Endothelial cell of umbilical vein (primary cell): ENCODE results near the gene ZBTB7C. TPM values are rescaled to one million over a fixed set of nuclear protein-coding genes. Genes with fewer than 3 reads are reported as not detected.

Source experiments
- BruUV-seq: library from RNA; stranded (reverse); fragments of 400-500 nt; replicated peaks from 2 replicates; lab custom pipeline; 2021; lab: Mats Ljungman, UMichigan
- CTCF ChIA-PET: fragments of 300-600, 350-600 bp; sonication (Branson Sonifier 250); formaldehyde crosslinking; loops from one replicate; lab custom pipeline; 2021; ENCODE audit warnings: antibody characterized with exemption, inconsistent platforms; lab: Charles Lee
- POLR2A ChIA-PET: fragments of 300-600, 350-600 bp; sonication (Branson Sonifier 250); formaldehyde crosslinking; loops from one replicate; lab custom pipeline; 2021; ENCODE audit warnings: antibody characterized with exemption, inconsistent platforms; lab: Charles Lee
- DNase-seq: peaks from one replicate; pipeline ENCODE4 v3.0.0-alpha.2; 2011; ENCODE audit warnings: low read depth, low spot score
- FAIRE-seq: peaks from 2 replicates; lab custom pipeline; 2011; peaks lifted over from hg19 to GRCh38; lab: Jason Lieb, UNC
- H2AFZ ChIP-seq: 2 replicates; pipeline ENCODE4 v1.6.0; 2012; ENCODE audit warnings: low read depth, low read length, control low read depth, inconsistent platforms
- H3K27ac ChIP-seq: 2 replicates; pipeline ENCODE4 v1.5.1; 2011; ENCODE audit warnings: low read depth, mild to moderate bottlenecking, control low read depth, low read length, moderate library complexity; ENCODE audit not compliant: insufficient read depth
- H3K27me3 ChIP-seq, 2 experiments: 2 replicates each; pipeline versions ENCODE4 v1.6.0 to v1.6.1; 2011; ENCODE audit warnings: low read length in 2 of 2, mixed read lengths in 1 of 2; ENCODE audit not compliant: control insufficient read depth in 2 of 2, insufficient read depth in 2 of 2
- H3K36me3 ChIP-seq, 2 experiments: 2 replicates in 1 of 2; 3 replicates in 1 of 2; pipeline ENCODE4 v1.5.1; 2011; ENCODE audit warnings: low read length in 2 of 2, mild to moderate bottlenecking in 1 of 2, moderate library complexity in 1 of 2; ENCODE audit not compliant: control insufficient read depth in 2 of 2, insufficient read depth in 2 of 2; ENCODE audit errors: extremely low read depth in 1 of 2
- H3K4me1 ChIP-seq: 3 replicates; pipeline ENCODE4 v1.5.1; 2011; ENCODE audit warnings: mild to moderate bottlenecking, low read length; ENCODE audit not compliant: control insufficient read depth, insufficient read depth; ENCODE audit errors: extremely low read depth
- H3K4me2 ChIP-seq: 2 replicates; pipeline ENCODE4 v1.6.1; 2011; ENCODE audit warnings: low read length, control low read depth, mixed read lengths; ENCODE audit not compliant: insufficient read depth
- H3K4me3 ChIP-seq, 3 experiments: fragments of 200-600 bp in 1 of 3; sonication (generic), shearing (Covaris generic) in 1 of 3; replicated peaks in 1 of 3; 2 replicates each; pipeline ENCODE4 v1.5.1; 2011 to 2016; ENCODE audit warnings: control low read depth in 3 of 3, low read length in 3 of 3, mild to moderate bottlenecking in 2 of 3, inconsistent platforms in 1 of 3, low read depth in 1 of 3, moderate library complexity in 1 of 3; ENCODE audit not compliant: insufficient read depth in 1 of 3
- H3K79me2 ChIP-seq: 2 replicates; pipeline ENCODE4 v1.6.0; 2012; ENCODE audit warnings: low read length, inconsistent platforms; ENCODE audit not compliant: control insufficient read depth, insufficient read depth
- H3K9ac ChIP-seq: replicated peaks from 2 replicates; pipeline ENCODE3; 2011; ENCODE audit warnings: low read length, control low read depth; ENCODE audit not compliant: insufficient read depth; ENCODE audit errors: extremely low read depth
- H3K9me1 ChIP-seq: replicated peaks from 3 replicates; pipeline ENCODE4 v1.6.0; 2011; ENCODE audit warnings: mild to moderate bottlenecking, low read length; ENCODE audit not compliant: control insufficient read depth, insufficient read depth; ENCODE audit errors: extremely low read depth
- H3K9me3 ChIP-seq: replicated peaks from 2 replicates; pipeline ENCODE4 v1.5.1; 2012; ENCODE audit warnings: low read length, inconsistent platforms; ENCODE audit not compliant: control insufficient read depth, insufficient read depth
- H4K20me1 ChIP-seq: replicated peaks from 2 replicates; pipeline ENCODE3; 2011; ENCODE audit warnings: mild to moderate bottlenecking, low read length; ENCODE audit not compliant: control insufficient read depth, insufficient read depth; ENCODE audit errors: extremely low read depth
- EZH2 ChIP-seq: IDR thresholded peaks from 2 replicates; pipeline ENCODE4 v1.6.1; 2012; ENCODE audit warnings: borderline replicate concordance, low read depth, mild to moderate bottlenecking, moderate library complexity, low read length, inconsistent platforms; ENCODE audit not compliant: severe bottlenecking
- FOS ChIP-seq: IDR thresholded peaks from 2 replicates; pipeline ENCODE4 v1.6.1; 2011; ENCODE audit warnings: mild to moderate bottlenecking, low read length, moderate library complexity, borderline replicate concordance; ENCODE audit not compliant: insufficient read depth
- GATA2 ChIP-seq: IDR thresholded peaks from 2 replicates; pipeline ENCODE4 v1.7.0; 2011; ENCODE audit warnings: low read depth, mild to moderate bottlenecking, moderate library complexity, mixed read lengths, low read length; ENCODE audit not compliant: insufficient read length, insufficient read depth
- JUN ChIP-seq: IDR thresholded peaks from 2 replicates; pipeline ENCODE4 v1.6.1; 2011; ENCODE audit warnings: borderline replicate concordance, low read depth; ENCODE audit not compliant: insufficient read length, insufficient read depth
- MYC ChIP-seq: IDR thresholded peaks from one replicate; pipeline ENCODE4 v1.6.1; 2011; ENCODE audit warnings: mild to moderate bottlenecking, low read depth, low read length
- POLR2A ChIP-seq: IDR thresholded peaks from 2 replicates; pipeline ENCODE4 v1.6.1; 2012; ENCODE audit warnings: low read depth, mild to moderate bottlenecking, control low read depth, low read length
- POLR2AphosphoS5 ChIP-seq: IDR thresholded peaks from 2 replicates; pipeline ENCODE4 v1.6.1; 2012; ENCODE audit warnings: low read depth, mild to moderate bottlenecking, control low read depth, low read length, moderate library complexity; ENCODE audit not compliant: insufficient read depth
- dilution Hi-C: fragments of 300-500 bp; cut with MboI; formaldehyde crosslinking; loops from one replicate; pipeline ENCODE4 v1.15.0; 2019; ENCODE audit warnings: low sequenced_read_pairs; ENCODE audit not compliant: extremely low pct_ligation_motif_present
- intact Hi-C: fragments of 100-400 bp; cut with micrococcal nuclease; formaldehyde crosslinking; loops from one replicate; pipeline ENCODE4 v1.10.0; 2022
- polyA plus RNA-seq, 4 experiments: library from polyadenylated mRNA; depleted of rRNA in 3 of 4; stranded (reverse) in 3 of 4; unstranded in 1 of 4; fragments of >200 nt; gene quantifications; 2 replicates each; pipeline versions ENCODE4 v1.2.1 to v1.2.3, GENCODE V29; 2011 to 2012; ENCODE audit warnings: missing spikeins in 1 of 4
- total RNA-seq: library from RNA; stranded (reverse); gene quantifications from 2 replicates; pipeline ENCODE4 v1.2.3, GENCODE V29; 2021
- TF ChIP-seq, protein P1 (sequence below), 2 donors: IDR thresholded peaks; 1 replicate in 1 of 2; 2 replicates in 1 of 2; pipeline ENCODE4 v1.5.1; 2011; ENCODE audit warnings: low read length in 2 of 2, mild to moderate bottlenecking in 2 of 2, moderate library complexity in 2 of 2, control low read depth in 1 of 2, inconsistent platforms in 1 of 2, low read depth in 1 of 2; ENCODE audit not compliant: insufficient read depth in 1 of 2; ENCODE audit errors: extremely low read depth in 1 of 2
- TF ChIP-seq, protein P2 (sequence below): IDR thresholded peaks from 2 replicates; pipeline ENCODE4 v1.6.1; 2011; ENCODE audit not compliant: insufficient read depth, insufficient read length

Gene ZBTB7C
- total and polyA plus RNA-seq, 2 donors (not counting 3 experiments of a cell fraction or from before 2014, with no cell fraction given) = not detected

DNA sequence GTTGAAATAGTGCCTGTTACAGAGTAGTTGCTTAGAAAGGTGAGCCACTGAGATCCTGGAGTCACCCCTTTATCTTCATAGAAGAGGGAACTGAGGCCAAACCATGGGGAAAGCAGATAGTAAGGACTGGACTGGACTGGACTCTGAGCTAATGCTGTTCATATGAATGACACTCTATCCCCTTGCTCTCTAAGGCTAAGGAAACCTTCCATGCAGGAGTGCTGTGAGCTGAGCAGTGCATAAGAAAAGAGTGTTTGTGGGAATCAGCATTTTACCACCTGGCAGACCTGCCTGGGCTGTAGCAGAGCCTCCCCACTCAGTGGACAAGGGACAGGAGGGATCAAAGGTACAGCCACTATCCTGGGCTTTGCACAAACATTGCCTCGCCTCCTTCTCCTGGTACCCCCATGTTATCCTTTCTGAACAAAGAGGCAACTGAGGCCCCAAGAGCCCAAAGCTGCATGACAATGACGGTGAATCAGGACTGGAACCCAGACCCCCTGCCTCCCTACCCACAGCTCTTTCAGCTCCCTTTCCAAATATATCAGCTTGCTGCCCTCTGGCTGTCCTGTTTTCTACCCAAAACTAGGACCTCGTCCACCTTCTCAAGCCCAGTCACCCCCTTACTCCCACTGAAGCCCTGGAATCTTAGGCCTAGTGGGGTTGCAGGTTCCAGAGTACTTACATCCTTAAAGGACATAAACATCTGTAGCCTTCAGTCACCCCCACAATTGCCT lies 227.9 kb downstream of the ZBTB7C start:
- Histone ChIP-seq H3K9me3 (no peaks in the 10 kb centered on the region), H3K9ac (no peak overlapping the region), H3K36me3 (no peaks in the 10 kb centered on the region), H2AFZ (no peak overlapping the region), H3K27me3 (peaks cover 4 to 7% of the 10 kb centered on the region in 2 experiments), H4K20me1 (no peaks in the 10 kb centered on the region), H3K9me1 (no peaks in the 10 kb centered on the region), H3K27ac (no peak overlapping the region), H3K4me2 (no peak overlapping the region), H3K4me3 (no peak overlapping the region), H3K79me2 (no peaks in the 10 kb centered on the region), H3K4me1 (no peaks in the 10 kb centered on the region)
- CTCF ChIA-PET = interaction anchor here (1.4 kb wide), 1 partner anchor 16 kb away, joined by 3 read pairs; no protein-coding TSS in a partner anchor
- POLR2A ChIA-PET = no interaction called here
- FAIRE-seq = no peak
- dilution Hi-C loops (no loop called here), intact Hi-C loops (no loop called here)
- DNase-seq = no peak
- TF ChIP-seq POLR2AphosphoS5 = no peak
- no peak for TF ChIP-seq POLR2A
- no peak for TF ChIP-seq GATA2
- TF ChIP-seq FOS = no peak
- TF ChIP-seq, protein P1, sequence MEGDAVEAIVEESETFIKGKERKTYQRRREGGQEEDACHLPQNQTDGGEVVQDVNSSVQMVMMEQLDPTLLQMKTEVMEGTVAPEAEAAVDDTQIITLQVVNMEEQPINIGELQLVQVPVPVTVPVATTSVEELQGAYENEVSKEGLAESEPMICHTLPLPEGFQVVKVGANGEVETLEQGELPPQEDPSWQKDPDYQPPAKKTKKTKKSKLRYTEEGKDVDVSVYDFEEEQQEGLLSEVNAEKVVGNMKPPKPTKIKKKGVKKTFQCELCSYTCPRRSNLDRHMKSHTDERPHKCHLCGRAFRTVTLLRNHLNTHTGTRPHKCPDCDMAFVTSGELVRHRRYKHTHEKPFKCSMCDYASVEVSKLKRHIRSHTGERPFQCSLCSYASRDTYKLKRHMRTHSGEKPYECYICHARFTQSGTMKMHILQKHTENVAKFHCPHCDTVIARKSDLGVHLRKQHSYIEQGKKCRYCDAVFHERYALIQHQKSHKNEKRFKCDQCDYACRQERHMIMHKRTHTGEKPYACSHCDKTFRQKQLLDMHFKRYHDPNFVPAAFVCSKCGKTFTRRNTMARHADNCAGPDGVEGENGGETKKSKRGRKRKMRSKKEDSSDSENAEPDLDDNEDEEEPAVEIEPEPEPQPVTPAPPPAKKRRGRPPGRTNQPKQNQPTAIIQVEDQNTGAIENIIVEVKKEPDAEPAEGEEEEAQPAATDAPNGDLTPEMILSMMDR (IDR thresholded peaks at IDR 0.05; ENCODE audit: extremely low read depth in 1 of 2, insufficient read depth in 1 of 2, low read depth in 1 of 2, low read length in 2 of 2) = no peak
- TF ChIP-seq, protein P2, sequence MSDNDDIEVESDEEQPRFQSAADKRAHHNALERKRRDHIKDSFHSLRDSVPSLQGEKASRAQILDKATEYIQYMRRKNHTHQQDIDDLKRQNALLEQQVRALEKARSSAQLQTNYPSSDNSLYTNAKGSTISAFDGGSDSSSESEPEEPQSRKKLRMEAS = no peak
- no peak for TF ChIP-seq JUN
- no peak for TF ChIP-seq EZH2
- TF ChIP-seq MYC = no peak
- BruUV-seq = no TSS peak
